GM19035 (cell line): ENCODE results near the gene PLXND1.
"Not testable (repeated sequence)": the region's sequence is repeated elsewhere in the genome, so short reads cannot be mapped to it uniquely, and the experiment has no call there.

ENCODE experiments used
- ATAC-seq: cut with Tn5 transposase; IDR thresholded peaks from one replicate; pipeline ENCODE4 v1.9.1; 2021; ENCODE audit not compliant: unreplicated experiment

The PLXND1 gene

GRCh38 chr3:129615751-129616281 lies 9.3 kb upstream of the PLXND1 start:
- no peak for ATAC-seq

GRCh38 chr3:129614927-129615363 lies 8.5 kb upstream of the PLXND1 start:
- no peak for ATAC-seq

DNA sequence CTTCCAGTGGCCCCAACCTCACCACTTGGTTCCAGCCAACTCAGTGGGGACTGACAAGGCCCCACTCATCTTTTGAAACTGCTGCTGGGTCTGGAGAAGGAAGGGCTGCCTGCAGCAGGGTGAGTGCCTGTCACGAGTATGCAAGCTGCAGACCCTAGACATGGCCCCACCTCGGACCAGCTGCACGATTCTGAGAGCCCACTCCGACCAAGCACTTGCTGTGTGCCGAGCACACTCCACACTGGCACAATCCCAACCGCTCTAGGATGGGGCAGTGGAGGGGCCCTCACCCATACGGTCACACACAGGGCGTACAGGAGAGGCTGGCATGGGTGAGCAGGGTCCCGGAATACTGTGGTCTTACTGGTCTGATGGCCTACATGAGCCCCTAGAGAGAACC lies 8.0 kb upstream of the PLXND1 start:
- no peak for ATAC-seq

DNA sequence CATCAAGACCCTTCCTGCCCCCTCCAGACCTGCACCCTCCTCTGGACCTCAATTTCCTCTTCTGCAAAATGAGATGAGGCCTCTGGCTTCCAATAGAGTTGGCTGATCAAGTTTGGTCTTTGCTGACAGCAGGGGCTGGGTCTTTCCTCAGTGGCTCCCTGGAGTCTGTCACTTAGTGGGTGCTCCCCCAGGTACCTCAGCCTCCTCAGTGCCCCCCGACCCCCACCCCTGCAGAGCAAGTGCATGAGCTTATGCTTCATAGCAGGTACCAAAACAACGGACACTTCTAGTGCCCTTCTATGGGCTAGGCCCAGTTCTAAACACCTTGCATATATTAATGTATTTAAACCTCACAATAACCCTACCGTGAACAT lies 6.9 kb upstream of the PLXND1 start:
- ATAC-seq = no peak

- ATAC-seq = no peak
Observed at GRCh38 chr3:129612534-129613366, 6.3 kb upstream of the PLXND1 start.

DNA sequence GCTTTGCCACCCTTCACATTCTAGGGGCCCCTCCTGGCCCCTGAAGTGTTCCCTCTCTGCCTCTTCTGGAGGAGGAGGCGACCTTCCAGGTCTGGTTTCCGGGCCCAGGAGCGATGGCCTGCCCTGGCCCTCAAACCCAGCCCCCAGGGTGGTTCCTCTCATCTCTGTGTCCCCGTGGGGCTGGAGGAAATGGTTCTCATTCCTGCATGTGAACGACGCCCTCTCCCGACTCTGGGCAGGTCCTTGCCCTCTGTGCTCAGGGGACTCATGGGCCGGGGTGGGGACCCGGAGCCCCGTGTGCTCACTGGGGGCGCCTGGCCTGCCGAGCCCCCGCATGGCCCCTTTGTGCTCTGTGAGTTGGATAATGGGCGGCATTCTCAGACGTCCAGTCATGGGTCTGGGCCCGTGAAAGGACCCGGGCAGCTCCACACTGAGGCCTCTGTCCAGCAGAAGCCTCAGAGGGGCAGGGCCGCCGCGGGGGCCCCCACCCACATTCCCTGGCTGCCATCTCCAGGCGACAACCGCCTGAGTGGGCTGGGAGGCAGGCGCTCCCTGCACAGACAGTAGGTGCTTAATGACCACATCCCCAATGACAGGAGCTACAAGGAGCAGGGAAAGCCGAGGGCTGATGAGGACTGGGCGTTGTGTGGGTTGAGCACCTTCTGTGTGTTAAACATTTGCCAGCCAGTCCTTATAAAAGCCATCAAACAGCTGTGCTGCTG lies 5.5 kb upstream of the PLXND1 start:
- ATAC-seq = no peak

DNA sequence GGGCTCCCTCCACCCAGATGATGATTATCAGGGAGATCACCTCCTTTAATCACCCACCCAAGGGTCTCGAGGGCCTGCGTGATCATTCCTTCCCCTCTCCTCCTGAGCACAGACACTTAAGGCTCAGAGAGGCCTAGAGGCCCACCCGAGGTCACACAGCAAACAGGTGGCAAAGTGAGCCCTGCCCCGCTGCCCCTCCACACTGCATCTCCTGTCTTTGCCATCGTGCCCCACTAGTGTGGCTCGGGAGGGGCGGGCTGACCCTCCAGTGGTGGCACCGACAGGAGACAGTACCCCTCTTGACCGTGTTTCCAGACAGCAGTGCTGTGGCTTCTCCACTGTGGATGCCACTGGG lies 4.9 kb upstream of the PLXND1 start:
- ATAC-seq = no peak

DNA sequence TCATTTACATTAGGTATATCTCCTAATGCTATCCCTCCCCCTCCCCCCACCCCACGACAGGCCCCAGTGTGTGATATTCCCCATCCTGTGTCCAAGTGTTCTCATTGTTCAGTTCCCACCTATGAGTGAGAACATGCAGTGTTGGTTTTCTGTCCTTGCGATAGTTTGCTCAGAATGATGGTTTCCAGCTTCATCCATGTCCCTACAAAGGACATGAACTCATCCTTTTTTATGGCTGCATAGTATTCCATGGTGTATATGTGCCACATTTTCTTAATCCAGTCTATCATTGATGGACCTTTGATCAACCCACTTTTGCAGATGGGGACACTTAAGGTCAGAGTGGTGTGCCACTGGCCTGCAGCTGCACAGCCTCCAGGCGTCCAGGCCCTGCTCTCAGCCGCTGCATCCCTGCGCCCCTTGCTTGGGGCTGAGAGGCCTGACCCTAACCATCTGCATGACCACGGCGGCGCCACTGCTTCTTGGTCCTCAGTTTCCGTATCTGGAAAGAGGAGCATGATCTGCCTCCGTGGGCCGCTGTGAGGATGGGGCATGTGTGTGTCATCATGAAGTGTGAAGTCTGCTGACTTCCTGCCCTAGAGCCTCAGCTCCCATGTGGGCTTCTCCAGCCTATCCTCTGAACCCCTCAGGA lies 4.4 kb upstream of the PLXND1 start:
- ATAC-seq = not testable (repeated sequence)

DNA sequence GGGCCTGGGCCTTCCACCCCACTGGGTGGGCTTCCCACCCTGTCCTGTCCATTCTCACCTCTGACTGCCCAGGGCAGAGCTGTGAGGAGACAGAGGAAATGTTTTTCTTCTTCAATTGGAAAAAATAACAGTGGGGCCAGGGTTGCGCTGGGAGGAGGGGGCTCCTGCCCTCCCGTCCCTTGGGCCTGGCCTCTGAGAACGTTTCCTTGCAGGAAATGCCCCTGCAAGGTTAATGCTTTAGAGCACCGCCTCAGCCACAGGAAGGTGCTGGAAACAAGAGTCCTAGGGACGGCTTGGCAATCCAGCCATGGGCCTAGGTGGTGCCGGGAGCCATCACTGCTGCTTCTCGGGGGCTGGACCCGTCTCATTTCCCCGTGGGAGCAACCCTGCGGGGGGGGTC lies 3.8 kb upstream of the PLXND1 start:
- no peak for ATAC-seq

GRCh38 chr3:129609591-129610182 lies 3.2 kb upstream of the PLXND1 start:
- ATAC-seq = no peak

- ATAC-seq = no peak
Observed at GRCh38 chr3:129608936-129609590, 2.6 kb upstream of the PLXND1 start.

GRCh38 chr3:129608087-129608935 lies 1.8 kb upstream of the PLXND1 start:
- no peak for ATAC-seq

DNA sequence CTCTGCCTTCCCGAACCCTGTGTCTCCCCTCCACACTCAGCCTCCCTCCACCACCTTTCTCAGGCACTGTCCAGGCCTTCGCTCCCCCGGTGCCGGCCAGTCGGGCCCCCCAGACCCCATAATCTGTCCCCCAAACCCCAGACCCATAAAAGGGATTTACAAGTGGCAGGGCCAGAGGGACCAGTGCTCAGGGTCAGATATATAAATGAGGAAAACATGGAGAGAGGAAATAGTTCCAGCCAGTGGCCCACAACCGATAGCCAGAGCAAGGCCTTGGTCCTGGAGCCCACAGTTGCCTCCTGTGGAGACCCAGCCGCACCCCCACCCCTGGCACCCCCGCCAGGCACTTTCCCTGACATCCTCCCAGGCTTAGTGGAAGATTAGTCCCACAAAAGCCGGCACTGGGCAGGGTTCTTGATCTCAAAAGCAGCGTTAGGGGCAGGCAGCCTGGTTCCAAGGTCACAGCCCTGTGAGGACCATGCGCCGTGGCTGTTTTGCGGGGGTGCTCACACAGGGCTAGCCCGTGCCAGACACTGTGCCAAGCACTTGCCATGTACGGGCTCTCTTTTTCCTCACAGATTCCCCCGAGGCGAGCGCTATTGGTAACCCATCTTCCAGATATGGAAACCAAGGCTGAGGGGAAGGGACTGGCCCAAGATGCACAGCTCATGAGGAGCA lies 1.1 kb upstream of the PLXND1 start:
- no peak for ATAC-seq

DNA sequence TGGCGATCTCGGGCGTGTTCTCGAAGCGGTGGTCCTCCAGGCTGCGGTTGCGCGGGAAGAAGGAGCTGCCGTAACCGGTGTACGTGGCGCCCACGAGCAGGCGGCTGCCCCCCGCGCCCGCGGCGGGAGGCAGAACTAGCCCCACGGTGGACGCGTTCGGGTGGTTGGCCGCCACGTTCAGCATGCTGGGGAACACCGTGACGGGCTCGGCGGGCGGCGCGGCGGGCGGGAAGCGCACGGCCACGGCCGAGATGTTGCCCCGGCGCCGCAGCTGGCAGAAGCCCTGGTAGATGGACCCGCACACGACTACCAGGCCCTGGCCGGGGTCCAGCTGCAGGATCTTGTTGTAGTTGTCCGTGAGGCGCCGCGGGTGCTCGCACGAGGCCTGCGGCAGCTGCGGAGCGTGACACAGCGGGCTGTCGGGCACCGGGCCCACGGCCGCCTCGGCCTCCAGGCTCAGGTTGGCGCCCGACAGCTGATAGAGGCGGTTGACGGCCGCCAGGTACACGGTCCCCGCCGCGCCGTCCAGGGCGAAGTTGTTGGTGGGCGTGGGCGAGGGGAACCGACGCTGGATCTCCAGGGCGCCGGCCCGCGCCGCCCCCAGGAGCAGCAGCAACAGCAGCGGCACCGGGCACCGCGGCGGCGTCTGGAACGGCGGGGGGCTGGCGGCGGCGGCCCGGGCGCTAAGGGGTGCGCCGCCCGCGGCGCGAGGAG lies 397 bp downstream of the PLXND1 start:
- no peak for ATAC-seq

DNA sequence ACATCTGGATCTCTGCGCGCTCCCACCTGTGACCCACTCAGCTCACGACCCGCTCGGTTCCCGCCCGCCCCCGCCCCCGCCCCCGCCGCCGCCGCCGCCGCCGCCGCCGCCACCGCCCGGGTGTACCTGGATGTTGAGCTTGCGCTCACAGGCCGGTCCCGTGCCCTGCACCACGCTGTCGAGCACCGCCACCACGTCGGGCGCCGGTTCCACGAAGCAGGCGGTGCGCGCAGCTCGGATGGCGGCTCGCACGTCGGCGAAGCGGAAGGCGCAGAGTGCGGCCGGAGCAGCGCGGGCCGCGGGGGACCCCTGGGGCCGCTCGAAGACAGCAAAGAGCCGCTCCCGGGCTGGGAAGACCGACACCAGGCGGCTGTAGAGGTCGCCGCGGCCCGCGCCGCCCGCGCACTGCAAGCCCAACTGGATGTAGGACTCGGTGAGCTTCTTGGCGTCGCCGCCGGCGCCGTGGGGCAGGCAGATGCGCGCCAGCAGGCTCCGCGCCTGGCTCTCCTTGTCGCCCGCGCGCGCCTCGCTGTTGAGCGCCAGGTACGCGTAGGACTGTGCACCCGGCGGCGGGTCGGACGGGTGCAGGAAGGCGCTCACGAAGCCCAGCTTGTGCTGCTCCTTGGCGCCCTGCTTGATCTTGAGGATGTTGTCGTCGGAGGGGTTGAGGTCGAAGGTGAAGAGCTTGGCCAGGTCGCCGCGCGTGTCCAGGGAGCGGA lies 1.1 kb downstream of the PLXND1 start:
- ATAC-seq = no peak

- no peak for ATAC-seq
Observed at GRCh38 chr3:129604767-129605166, 1.7 kb downstream of the PLXND1 start.

DNA sequence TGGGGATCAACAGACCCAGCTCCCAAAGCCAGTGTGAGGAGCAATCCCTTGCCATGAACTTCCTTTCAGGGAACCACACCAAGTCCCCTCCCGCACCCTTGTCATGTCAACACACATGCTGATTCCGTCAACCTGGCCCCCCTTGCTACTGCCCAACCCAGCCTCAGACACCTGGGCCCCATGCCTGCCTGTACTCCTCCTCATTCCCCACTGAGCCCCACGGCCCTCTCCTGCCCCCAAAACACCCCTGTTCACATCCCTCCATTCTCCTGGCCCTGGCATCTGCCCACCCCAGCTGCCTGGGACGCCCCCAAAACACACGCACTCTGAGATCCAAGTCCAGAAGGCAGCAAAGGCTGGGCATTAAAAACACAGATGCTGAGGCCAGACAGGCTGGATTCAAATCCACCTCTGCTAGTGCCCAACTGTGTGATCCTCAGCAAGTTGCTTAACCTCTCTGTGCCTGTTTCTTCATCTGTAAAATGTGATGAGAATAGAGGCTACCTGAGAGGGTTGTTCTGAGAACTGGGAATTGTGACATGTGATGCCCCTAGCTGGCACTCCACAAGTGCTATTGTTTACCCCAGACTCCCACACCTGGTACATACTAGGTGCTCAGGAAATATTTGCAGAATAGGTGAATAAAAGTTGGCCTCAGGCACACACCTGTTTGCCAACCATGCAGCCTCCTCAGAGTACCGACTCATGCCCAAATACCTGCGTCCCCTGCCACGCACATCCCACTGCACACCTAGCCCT lies 2.3 kb downstream of the PLXND1 start:
- no peak for ATAC-seq
